NCI-H146 (cell line): ENCODE measurements around the gene GALNT17.

Experiments used
- DNase-seq: peaks from one replicate; lab custom pipeline; 2025; lab: John Stamatoyannopoulos, UW

The GALNT17 gene

DNA sequence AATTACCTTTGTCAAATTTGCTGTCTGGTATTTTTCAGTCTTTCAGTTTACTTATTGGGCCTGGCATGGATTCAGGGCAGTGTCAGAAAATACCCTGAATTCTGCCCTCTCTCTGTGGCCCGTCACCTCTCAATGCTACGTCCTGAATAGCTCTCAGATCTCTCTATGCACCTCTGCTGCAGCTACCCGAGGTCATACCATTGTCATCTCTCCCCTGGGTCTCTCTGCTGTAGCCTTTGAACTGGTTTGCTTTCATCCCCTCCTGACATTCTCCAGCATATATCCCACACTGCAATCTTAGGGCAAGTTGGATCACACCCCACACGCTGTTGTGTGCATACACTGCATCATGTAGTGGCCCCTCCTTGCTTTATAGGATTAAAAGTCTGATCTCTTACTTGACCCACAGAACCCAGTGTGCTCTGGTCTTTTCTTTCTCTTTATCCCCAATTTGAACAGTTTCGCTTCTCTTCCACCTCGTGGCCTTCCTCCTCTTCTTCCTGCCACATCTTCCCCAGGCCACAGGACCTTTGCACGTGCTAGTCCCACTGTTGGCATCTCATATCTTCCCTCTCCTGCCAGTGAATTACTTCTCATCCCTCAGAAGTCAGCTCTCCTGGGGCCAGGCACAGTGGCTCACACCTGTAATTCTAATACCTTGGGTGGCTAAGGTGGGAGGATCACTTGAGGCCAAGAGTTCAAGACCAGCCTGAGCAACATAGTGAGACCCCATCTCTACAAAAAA is 372.9 kb downstream of the GALNT17 start:
- no peak for DNase-seq

DNA sequence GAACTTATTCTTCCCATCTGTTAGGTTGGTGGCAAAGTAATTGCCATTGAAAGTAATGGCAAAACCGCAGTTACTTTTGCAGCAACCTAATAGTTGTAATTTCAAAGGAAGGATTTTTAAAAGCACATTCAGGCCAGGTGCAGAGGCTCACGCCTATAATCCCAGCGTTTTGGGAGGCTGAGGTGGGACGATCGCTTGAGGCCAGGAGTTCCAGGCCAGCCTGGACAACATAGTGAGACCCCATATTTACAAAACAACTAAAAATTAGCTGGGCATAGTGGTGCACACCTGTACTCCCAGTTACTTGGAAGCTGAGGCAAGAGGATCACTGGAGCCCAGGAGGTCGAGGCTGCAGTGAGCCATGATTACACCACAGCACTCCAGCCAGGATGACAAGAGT is 374.9 kb downstream of the GALNT17 start:
- DNase-seq, result no peak

DNA sequence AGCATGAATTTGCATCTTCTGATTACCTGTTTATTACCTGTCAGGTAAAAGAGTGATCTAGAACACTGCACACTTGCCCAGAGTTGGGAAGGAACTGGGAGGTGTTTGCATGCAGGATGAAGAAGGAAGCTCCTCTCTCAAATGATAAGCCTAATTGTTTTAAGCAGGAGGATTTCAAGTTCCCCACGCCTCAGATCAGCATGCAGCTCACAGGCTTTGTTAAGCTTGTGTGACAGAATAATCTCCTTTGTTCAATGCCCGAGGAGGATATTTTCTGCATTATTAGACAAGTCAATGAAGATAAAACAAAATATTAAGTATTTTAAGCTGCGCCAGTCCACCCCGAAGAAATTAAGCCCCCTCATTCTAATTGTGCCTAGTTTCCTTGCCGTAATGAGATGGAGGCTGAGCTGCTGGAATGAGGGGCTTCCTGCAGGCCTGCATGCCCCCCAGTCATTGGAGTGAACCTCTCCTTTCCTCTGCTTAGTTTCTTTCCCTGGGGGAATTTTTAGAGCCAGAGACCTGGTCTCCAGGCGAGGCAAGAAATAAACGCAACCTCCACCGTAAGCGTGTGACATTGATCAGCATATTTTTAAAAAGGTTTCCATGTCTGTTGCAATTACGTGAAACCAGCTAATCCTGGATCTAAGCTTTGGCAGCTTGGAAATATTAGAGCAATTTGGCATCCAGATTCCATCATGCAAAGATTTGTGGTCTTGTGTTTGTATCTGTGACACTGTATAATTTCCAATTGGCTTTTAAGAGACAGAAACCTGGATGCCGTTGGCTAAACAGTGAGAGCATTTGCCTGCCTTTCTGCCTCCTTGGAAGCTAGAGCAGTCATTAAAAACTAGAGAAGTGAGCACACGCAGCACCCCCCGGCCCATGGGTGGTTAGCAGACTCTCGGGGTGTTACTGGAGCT is 376.0 kb downstream of the GALNT17 start:
- DNase-seq, result no peak

DNA sequence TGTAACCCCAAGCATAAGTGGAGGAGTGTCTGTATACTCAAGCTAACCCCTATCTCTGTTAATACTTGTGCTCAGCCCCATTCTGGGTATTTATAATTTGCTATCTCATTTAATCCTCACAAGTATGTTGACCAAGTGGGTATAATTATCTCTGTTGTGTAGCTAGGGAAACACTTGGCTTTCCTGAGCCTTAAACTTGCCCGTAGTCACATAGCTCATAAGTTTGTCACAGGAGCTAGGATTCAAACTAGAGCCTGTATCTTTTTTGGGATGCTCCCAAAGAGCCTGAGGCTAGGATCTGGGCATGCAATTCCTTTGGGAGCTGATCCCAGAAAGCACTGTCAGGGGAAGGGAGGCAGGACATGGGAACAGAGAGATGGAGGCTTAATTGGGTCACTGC is 377.4 kb downstream of the GALNT17 start:
- no peak for DNase-seq

DNA sequence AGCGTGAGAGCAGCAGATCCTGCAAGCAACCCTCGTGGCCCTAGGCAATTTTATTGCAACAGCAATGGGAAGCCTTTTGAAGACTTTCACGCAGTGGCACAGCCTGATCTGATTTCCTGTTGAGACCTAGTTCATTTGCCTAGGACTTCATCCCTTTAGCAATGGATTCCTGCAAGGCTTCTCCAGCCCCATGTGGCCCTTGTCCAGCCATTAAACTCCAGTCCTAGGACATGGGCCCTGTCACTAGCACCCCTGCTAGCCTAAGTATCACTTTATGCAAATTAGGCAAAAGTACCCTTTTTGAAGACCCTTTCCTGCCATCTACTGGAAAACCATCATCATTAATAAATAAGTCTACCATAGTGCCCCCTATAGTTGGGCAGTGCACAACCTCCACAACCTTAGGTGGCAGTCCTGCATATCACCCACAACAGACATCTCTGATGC is 379.4 kb downstream of the GALNT17 start:
- no peak for DNase-seq

DNA sequence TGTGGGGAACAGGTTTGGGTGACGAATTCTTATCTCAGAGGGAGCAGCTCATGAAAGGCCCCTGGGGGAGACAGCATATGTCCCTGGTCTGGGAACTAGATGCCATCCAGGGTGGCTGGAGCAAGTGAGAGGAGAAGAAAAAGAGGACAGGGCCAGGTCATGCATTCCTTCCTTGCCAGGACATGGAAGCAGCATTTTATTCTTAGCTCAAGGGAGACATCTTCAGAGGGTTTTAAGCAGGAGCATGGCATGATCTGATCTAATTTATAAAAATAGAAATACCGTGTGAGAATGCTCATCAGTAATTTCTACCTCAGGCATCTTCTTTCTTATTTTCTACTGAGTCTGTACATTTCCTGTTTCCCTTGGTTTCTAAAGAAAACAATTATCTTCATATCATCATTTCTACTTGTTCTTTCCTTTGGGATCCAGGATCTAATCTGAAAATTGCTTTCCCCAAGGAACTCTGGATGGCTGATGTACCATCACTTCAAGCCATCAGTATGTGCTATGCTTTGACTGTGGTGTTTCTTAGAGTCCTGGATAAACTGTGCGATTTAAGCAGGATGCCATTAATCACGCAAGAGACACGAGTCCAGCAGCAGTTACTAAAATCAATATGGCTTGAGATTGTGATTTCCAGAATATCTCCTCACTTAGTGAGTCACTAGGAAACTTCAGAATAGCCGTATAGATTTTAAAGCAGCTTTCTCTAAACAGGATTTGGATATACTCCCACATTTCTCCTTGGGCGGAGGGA is 386.2 kb downstream of the GALNT17 start:
- no peak for DNase-seq

DNA sequence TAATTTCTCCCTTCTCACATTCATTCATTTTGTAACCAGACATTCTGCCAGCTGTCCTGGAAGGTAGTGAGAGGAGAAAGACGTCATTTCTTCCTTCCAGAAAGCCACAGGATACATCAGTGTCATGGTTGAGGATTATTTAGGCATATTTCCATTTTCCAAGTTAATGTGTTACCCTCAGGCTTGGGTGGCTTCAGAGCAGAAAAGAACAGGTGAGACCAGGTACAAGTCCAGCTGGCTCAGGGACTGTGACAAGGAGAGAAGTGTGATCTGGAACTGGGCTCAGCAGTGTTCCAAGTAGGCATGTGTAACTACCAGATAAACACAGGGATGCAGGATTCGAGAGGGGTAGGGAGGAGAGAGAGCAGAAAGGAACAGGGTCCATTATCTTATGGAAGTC is 386.9 kb downstream of the GALNT17 start:
- DNase-seq, result no peak

DNA sequence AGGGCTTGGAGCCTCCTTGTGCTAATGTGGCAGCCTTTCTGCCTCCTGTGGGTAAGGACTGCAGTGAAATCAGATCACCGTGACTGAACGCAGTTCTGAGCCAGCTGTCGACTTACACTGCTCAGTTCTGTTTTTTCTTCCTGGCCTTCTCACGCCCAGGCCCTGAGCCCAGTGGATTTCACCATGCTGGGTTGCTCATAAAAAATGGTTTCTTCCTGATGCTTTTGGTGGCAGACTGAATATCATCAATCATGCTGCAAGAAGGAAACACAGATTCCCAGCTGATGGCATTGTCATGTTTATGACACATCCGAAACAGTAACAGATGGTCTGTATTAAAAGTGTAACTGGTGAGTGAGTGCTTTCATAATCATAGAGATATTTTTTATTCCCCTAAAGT is 389.6 kb downstream of the GALNT17 start:
- no peak for DNase-seq

DNA sequence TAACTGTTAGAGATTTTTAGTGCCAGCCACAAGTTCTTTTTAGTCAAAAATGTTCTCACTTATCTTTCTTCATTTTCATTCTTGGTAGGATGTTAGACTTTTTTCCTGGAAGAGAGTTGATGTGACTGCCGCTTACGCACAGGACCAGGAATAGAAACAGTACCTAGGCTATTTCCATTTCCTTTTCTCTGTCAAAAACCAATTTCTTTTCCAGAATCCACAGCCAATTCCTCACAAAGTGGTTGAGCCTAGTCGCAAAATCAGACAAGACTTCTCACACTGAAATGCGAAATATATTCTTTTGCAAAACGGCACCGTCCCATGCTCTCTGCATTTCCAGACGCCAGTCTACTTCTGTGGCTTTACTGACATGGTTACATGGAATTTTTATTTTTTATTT is 394.2 kb downstream of the GALNT17 start:
- no peak for DNase-seq

DNA sequence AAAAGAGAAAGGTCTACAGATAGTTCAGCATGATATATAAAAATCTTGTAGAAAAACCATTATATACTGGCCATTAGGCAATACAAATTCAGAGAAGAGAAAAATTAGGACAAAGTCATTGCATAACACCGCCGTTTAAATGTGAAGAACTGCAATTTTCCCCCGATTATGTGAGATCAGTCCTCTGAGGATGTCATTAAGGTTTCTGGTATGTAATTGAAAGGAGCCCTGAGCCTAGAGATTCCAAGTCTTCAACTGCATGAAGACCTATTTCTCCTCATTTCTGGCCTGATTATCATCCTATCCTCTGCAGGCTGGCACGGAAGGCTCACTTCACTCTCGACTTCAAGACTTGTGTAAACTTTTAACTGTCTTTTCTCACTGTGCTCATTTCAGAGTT is 395.3 kb downstream of the GALNT17 start:
- DNase-seq, result no peak

DNA sequence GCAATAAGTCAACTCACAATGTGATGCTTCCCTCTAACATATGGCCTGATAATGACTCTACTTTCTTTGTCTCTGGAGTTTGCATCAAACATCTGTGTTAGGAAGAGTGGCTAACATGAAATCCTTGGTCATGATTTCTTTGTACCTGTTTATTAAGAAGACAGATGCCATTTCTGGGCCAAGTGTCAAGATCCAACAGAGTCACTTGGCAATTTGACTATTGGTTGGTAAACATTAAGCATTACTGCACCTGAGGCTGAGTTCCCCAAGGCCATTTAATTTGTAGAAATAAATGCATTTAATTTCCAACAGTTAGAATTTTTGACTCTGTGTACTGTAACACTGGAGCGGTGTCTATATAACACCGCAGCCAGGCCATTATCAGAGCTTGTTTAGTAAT is 403.7 kb downstream of the GALNT17 start:
- no peak for DNase-seq

DNA sequence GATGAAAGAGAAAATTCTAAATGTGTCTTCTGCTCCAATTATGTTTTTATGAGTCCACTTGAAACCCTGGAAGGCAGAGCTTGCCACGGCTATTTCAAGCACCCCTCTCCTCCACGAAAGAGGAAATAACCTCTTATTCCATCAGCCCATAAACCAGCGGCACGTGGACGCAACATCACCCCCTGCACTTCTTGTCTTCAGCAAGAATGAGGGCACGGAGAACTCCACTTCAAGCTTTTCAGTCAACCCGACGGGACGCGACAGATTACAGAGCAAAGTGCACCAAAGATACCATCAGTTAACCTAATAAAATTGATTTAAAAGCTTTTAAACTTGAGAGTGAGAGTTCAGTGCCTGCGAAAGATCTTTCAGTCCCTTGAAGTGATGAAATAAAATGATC is 406.3 kb downstream of the GALNT17 start:
- DNase-seq, result no peak

DNA sequence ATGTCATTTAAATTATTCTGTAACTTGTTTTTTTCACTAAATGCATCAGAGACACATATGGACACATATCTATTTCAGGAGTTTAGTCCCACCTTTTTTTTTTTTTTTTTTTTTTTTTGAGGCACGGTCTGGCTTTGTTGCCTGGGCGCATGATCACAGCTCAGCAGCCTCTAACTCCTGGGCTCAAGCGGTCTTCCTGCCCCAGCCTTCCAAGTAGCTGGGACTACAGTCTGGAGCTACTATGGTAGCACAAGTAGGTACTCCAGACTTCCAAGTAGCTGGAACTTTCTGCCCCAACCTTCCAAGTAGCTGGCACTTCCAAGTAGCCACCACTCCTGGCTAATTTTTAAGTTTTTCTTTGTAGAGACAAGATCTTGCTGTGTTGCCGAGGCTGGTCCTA is 407.7 kb downstream of the GALNT17 start:
- no peak for DNase-seq

DNA sequence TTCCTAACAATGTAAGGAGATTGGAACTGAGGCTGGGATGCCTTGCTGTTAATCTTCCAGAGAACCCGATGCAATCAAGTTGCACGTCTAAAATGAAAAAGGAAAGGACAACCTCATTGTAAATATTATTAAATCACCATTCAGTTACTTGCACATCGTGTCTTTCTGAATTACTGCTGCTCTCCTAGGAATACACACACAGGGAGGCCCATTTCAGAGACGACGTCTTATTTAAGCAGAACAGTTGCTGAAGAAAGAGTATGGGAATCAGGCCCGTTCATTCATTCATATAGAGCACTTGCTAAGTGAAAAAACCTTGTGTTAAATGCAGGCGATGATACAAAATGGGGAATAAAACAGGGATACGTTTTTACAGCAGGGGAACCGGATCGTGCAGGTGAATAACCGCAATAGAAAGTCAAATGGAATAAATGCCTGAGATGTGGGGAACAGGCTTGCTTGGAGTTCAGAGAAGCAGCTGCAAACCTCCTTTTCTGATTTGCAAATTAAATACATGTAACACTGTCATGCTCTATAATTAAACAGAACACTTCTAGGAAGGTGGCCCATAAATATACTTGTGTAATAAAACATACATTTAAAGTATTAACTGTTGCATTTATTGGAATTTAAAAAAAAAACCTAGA is 409.9 kb downstream of the GALNT17 start:
- no peak for DNase-seq

DNA sequence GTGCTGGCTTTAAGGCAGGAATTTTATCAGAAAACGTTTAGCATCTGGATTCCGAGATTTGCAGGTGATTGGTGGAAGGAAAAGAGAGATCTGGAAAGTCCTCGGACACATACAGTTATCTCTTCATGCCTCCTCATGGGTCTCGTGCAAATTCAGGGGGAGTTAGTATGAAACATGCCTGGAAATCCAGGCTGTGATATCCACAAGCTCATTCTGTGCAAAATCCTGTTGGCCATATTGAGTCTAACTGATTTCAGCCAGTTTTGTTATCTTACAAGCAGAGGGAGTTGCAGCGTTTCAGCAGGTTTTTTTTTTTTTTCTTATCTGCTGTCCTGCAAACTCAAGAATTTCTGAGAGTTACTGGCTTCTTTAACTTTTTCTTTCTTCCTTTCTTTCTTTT is 411.5 kb downstream of the GALNT17 start:
- DNase-seq, result no peak

DNA sequence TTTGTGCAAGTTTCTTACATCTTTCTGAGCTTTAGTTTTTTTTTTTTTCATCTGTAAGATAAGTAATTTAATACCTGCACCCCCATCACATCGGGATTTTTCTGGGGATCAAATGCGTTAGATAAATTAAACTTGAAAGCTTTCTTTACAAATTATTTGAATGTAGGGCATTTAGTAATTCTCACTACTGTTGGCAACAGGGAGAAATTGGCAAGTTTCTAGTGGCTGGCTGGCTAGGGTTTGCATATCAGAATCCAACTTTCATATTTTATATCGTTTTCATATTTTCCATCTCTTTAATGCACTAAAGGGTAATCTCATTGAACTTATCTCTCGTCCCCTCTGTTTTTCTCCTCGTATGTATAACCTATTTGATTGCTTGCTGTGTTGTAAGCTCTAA is 412.9 kb downstream of the GALNT17 start:
- DNase-seq, result no peak

DNA sequence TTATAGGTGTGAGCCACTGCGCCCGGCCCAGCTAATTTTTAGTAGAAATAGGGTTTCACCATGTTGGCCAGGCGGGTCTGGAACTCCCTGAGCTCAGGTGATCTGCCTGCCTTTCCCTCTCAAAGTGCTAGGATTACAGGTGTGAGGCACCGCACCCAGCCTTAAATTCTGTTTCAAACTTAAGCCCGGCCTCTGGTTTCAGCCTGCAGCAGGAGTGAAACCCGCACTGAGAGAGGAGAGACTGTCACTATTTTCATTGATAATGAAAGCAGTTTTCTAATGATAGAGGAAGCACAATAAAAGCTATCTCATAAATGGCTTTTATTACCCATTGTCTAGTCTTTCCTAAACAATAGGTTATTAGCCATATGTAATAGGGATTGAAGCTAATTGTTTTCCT is 415.5 kb downstream of the GALNT17 start:
- no peak for DNase-seq

DNA sequence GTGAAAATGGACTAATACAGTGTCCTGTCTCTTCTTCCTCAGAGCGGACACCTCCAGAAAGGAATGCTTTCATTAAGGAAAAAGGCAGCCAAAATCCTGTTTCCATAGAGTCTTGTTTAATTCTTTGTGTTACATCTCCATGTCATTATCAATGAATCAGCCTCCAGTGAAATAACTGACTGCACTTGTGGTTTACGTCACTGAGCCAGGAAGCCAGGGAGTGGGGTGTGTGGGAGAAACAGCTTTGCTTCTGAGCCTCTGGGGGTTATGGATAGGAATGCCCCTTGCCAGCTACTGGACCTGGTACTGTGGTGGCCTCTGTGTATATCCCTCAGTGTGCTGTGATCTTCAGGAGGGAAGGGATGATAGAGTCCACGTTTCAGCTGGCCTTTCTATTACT is 416.8 kb downstream of the GALNT17 start:
- DNase-seq, result no peak

DNA sequence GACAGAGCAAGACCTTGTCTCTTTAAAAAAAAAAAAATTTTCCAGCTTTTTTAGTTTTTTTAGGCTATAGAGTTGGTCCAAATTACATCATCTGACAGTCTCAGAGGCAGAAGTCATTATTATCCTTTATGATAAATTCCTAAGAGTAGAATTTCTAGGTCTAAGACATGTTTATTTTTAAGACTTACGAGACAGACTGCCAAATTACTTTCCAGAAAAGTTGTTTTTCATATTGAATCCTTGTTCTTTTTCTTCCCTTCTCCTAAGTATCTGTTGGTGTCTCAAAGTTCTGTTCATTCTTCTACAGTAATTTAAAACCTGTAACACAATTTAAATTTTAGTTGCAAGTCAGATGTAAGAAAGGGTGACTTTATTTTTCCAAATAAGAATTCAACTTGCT is 421.4 kb downstream of the GALNT17 start:
- DNase-seq, result no peak

DNA sequence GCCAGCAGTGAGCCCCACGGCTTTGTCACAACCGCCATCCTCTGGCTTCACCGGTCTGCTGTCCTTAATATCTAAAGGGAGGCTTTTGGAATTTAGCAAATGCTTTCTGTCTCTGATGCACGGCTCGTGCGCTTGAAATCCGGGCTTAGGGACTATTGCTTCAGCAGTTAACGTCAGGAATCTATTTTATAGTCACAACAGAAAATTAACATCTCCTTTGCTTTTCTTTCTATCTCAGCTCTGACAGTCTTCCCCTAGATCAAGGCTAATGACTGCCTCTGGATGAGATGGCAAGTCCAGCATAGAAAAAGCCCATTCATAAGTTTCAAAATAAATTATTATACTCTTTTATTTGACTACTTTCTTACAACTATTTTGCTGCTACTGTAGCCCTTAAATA is 423.8 kb downstream of the GALNT17 start:
- no peak for DNase-seq

DNA sequence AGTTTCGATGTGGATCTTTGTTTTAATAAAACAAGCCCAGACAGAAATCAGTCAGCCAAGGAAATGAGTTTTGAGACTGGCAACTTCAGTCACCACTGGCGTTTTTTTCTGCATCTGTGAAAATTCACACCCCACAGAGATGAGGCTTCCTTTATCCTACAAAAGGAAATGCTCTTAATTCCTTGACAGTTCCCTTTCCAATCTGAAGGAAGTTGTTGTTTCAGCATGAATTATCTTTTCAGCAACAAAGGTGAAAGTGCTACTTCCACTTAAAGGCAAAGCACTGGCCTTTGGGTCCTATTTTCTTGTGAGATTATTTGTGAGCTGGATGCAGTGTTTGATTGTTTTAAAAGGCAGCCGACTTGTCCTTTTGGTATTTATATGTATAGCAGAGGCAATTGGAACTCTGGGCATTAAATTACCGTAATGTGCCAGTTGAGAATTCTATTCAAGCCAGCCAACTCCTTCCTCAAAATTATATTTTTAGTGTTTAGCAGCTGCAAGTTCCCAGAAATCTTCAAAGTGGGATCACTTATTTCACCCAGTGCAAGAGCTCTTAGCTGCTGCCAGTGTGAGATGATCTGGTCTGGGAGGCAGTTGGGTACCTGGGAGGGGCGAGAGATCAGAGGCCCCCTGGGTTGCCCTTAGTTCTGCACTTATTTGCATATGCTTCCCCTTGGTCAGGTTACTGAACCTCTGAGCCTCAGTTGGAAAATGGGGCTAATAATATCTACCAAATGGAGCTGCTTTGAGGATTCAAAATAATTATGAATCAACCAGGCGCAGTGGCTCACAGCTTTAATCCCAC is 427.1 kb downstream of the GALNT17 start:
- DNase-seq, result no peak
